Heart right ventricle (tissue), 16 donors: ENCODE data around the gene PCDHB11. TPM values are rescaled to one million over a fixed set of nuclear protein-coding genes. Genes with fewer than 3 reads are reported as not detected.
"Not testable (repeated sequence)": the region's sequence is repeated elsewhere in the genome, so short reads cannot be mapped to it uniquely, and the experiment has no call there.

Source experiments
- ATAC-seq, 8 donors: fragments of 200-7000 bp; cut with Tn5 transposase; one replicate each; pipeline ENCODE4 v1.9.1; 2020; ENCODE audit warnings: mild to moderate bottlenecking in 8 of 8, moderate library complexity in 8 of 8, moderate number of reproducible peaks in 1 of 8
- DNase-seq, 2 donors: peaks; one replicate each; pipeline ENCODE4 v3.0.0-alpha.2; 2020
- H3K27ac ChIP-seq, 10 donors: fragments of 200-600 bp; sonication (generic) in 2 of 10; one replicate each; pipeline versions ENCODE4 v1.5.0 to v1.8.0; 2020 to 2022; ENCODE audit warnings: mild to moderate bottlenecking in 3 of 10
- H3K27me3 ChIP-seq, 7 donors: fragments of 200-600 bp; one replicate each; pipeline ENCODE4 v1.8.0; 2021 to 2022; ENCODE audit warnings: mild to moderate bottlenecking in 2 of 7
- H3K36me3 ChIP-seq, 9 donors: fragments of 200-600 bp; sonication (generic) in 1 of 9; one replicate each; pipeline versions ENCODE4 v1.5.0 to v1.8.0; 2020 to 2022; ENCODE audit warnings: mild to moderate bottlenecking in 2 of 9
- H3K4me1 ChIP-seq, 9 donors: fragments of 200-600 bp; sonication (generic) in 1 of 9; one replicate each; pipeline versions ENCODE4 v1.5.0 to v1.8.0; 2020 to 2022; ENCODE audit warnings: mild to moderate bottlenecking in 4 of 9
- H3K4me3 ChIP-seq, 10 donors: fragments of 200-600 bp; sonication (generic) in 2 of 10; one replicate each; pipeline versions ENCODE4 v1.5.0 to v1.8.0; 2020 to 2022; ENCODE audit warnings: mild to moderate bottlenecking in 7 of 10, moderate library complexity in 2 of 10
- H3K9me3 ChIP-seq, 11 donors: fragments of 200-600 bp in 10 of 11; sonication (generic) in 2 of 11; one replicate each; pipeline versions ENCODE4 v1.5.0 to v1.8.0; 2013 to 2022; ENCODE audit warnings: mild to moderate bottlenecking in 2 of 11, control low read depth in 1 of 11, moderate library complexity in 1 of 11
- CTCF ChIP-seq, 9 donors: fragments of 200-600 bp; sonication (generic) in 2 of 9; IDR thresholded peaks; one replicate each; pipeline versions ENCODE4 v1.5.0 to v1.8.0; 2021 to 2022; ENCODE audit warnings: antibody characterized with exemption in 9 of 9, mild to moderate bottlenecking in 5 of 9, moderate library complexity in 1 of 9
- WGBS, 2 donors: extraction: QIAGEN DNeasy Blood & Tissue Kit; methylation state at CpG; one replicate each; pipeline ENCODE4 v1.1.7; 2013; ENCODE audit warnings: inconsistent platforms in 1 of 2; 5-methylcytosine and 5-hydroxymethylcytosine counted together
- intact Hi-C, 10 donors: fragments of 100-400 bp; cut with DNase I; formaldehyde crosslinking; loops; one replicate each; pipeline versions ENCODE4 v1.11.1 to v1.14.2; 2022
- polyA plus RNA-seq, 2 donors: library from polyadenylated mRNA; stranded (reverse); fragments of 200-250 nt; gene quantifications; one replicate each; pipeline ENCODE4 v1.2.3, GENCODE V29; 2013
- total RNA-seq, 10 donors: library from RNA; stranded (reverse); fragmentation: NEBNext Ultra II Directional in 3 of 10; extraction: Animal tissue kit (Norgen Biotek cat#: 25700) in 3 of 10; gene quantifications; one replicate each; pipeline versions ENCODE4 v1.2.1 to v1.2.4, GENCODE V29; 2021 to 2023
- donor health status: Arrhythmogenic right ventricular cardiomyopathy.
- donor health status: ischemic (EF 13 %, LVEDD 7.1; RV severe dilation, severe dysfunction).
- donor health status: healthy with polysubstance abuse.
- donor health status: DM: no; HTN: yes; CAD: no.
- donor health status: DM: no; HTN: no; CAD: no.
- donor health status: ischemic (EF 25% LVEDD 6.9; RV normal size, moderate dysfunction).
- donor health status: ischemic (EF 25% LVEDD 5.7; RV mildly dilated, moderate dysfunction).
- donor health status: healthy.
- donor health status: DM: yes; HTN: yes; CAD: no.
- donor health status: Ischemic cardiomyopathy.
- donor health status: ischemic (EF 35%, LVEDD 5.7; RV mildly dilated, moderate dysfunction).
- donor health status: nonischemic (EF 11% LVEDD 7.7; RV severe dilation, severe dysfunction).
- donor health status: DM: yes; HTN: yes; CAD: no.
- donor health status: PGD.
- donor health status: ischemic (EF 29% LVEDD 5.4; RV normal size, mild dysfunction).
- donor health status: nonischemic (EF 23%, LVEDD 6.1; RV moderate dilation, normal function).

The PCDHB11 gene
- total and polyA plus RNA-seq, 12 donors: 0.26 to 2.8 (median 1.3) TPM

GRCh38 chr5:141182248-141182647, 17.2 kb upstream of the PCDHB11 start, which contains the start of gene PCDHB16:
Gene PCDHB16 (plus strand): TSS chr5:141182387. CDS start chr5:141182560, 173 bp downstream.
- Histone ChIP-seq H3K36me3 (peaks cover 0 to 16% (median 0%) of the 10 kb centered on the region in 9 donors), H3K27ac (peak within 1 kb of the TSS in 5 of 10 donors; percentile 24 to 79 (median 68)), H3K4me3 (peak within 1 kb of the TSS; percentile 14 to 58 (median 20)), H3K4me1 (no peaks in the 10 kb centered on the region), H3K9me3 (peaks cover 0 to 86% (median 21%) of the 10 kb centered on the region in 11 donors), H3K27me3 (peaks cover 0 to 54% (median 41%) of the 10 kb centered on the region in 7 donors)
- peak in 8 of 9 donors; percentile 9 to 65 (median 43) for TF ChIP-seq CTCF (IDR thresholded peaks at IDR 0.05)
- intact Hi-C loops: loop anchor here in 3 of 10 donors (5.0 to 10.0 kb wide), 2 partner anchors 380 to 383 kb away; no protein-coding TSS in a partner anchor
- ATAC-seq (peak in 4 of 8 donors; percentile 67 to 93 (median 76)), DNase-seq (peak; percentile 38 to 69)
- WGBS, 2 donors: 12 to 14% methylated on average over 13 of the region's 13 CpGs

GRCh38 chr5:141184117-141184855, 15.1 kb upstream of the PCDHB11 start:
- DNase-seq, H3K4me1 ChIP-seq, H3K4me3 ChIP-seq, H3K27ac ChIP-seq, ATAC-seq: not testable (repeated sequence)
- peaks cover 0 to 44% (median 25%) of the 10 kb centered on the region in 7 donors for H3K27me3 ChIP-seq
- H3K9me3 ChIP-seq: peaks cover 0 to 92% (median 24%) of the 10 kb centered on the region in 11 donors
- intact Hi-C loops: loop anchor here in 3 of 10 donors (5.0 to 10.0 kb wide), 2 partner anchors 378 to 381 kb away; no protein-coding TSS in a partner anchor
- WGBS, 2 donors: 30 to 31% methylated on average over 38 to 52 of the region's 69 CpGs
- peaks cover 0 to 16% (median 0%) of the 10 kb centered on the region in 9 donors for H3K36me3 ChIP-seq

- peaks cover 0 to 16% (median 0%) of the 10 kb centered on the region in 9 donors for H3K36me3 ChIP-seq
- ATAC-seq: no peak
- peak in 7 of 9 donors; percentile 16 to 38 (median 25) for TF ChIP-seq CTCF (IDR thresholded peaks at IDR 0.05)
- H3K4me1 ChIP-seq: no peaks in the 10 kb centered on the region
- peaks cover 0 to 94% (median 30%) of the 10 kb centered on the region in 11 donors for H3K9me3 ChIP-seq
- no peak for DNase-seq
- intact Hi-C loops: loop anchor here in 1 of 10 donors (10.0 kb wide), 1 partner anchor 378 kb away; no protein-coding TSS in a partner anchor
- 17 to 22% methylated on average over 9 of the region's 9 CpGs for WGBS, 2 donors
- no peak within 1 kb of the TSS for H3K4me3 ChIP-seq
- no peak within 1 kb of the TSS for H3K27ac ChIP-seq
- H3K27me3 ChIP-seq: peaks cover 0 to 36% (median 16%) of the 10 kb centered on the region in 7 donors
Observed at GRCh38 chr5:141186897-141187512, 12.4 kb upstream of the PCDHB11 start, which contains the start of gene PCDHB9. Gene PCDHB9 (plus strand): TSS chr5:141187161. CDS start chr5:141187319, 158 bp downstream.

GRCh38 chr5:141188682-141189081, 10.7 kb upstream of the PCDHB11 start:
- WGBS, 2 donors: 26 to 28% methylated on average over 27 to 28 of the region's 37 CpGs
- peaks cover 0 to 29% (median 18%) of the 10 kb centered on the region in 7 donors for H3K27me3 ChIP-seq

GRCh38 chr5:141189131-141189530, 10.3 kb upstream of the PCDHB11 start:
- peaks cover 0 to 90% (median 38%) of the 10 kb centered on the region in 11 donors for H3K9me3 ChIP-seq
- 26 to 30% methylated on average over 19 to 31 of the region's 35 CpGs for WGBS, 2 donors
- peaks cover 0 to 16% (median 0%) of the 10 kb centered on the region in 9 donors for H3K36me3 ChIP-seq
- H3K27ac ChIP-seq, H3K4me3 ChIP-seq, DNase-seq, H3K4me1 ChIP-seq, ATAC-seq: not testable (repeated sequence)
- intact Hi-C loops: loop anchor here in 1 of 10 donors (10.0 kb wide), 1 partner anchor 376 kb away; no protein-coding TSS in a partner anchor
- H3K27me3 ChIP-seq: peaks cover 0 to 29% (median 18%) of the 10 kb centered on the region in 7 donors

More at GRCh38 chr5:141188682-141189081, 10.7 kb upstream of the PCDHB11 start:
- intact Hi-C loops: loop anchor here in 1 of 10 donors (10.0 kb wide), 1 partner anchor 376 kb away; no protein-coding TSS in a partner anchor
- DNase-seq, H3K27ac ChIP-seq, H3K4me1 ChIP-seq, H3K4me3 ChIP-seq, ATAC-seq: not testable (repeated sequence)
- Histone ChIP-seq H3K9me3 (peaks cover 0 to 92% (median 38%) of the 10 kb centered on the region in 11 donors), H3K36me3 (peaks cover 0 to 16% (median 0%) of the 10 kb centered on the region in 9 donors)
